Activated naive CD4-positive, alpha-beta T cell treated with anti-CD3 and anti-CD28 coated beads, Interleukin-2, amount 10 ng/mL, durations not matched to agents 7 days and 5 days (primary cell): ENCODE measurements around the gene RFX8.
"Not testable (repeated sequence)": the region's sequence is repeated elsewhere in the genome, so short reads cannot be mapped to it uniquely, and the experiment has no call there.

Experiments used
- CTCF ChIA-PET: fragments of 350-600 bp; sonication (Branson Sonifier 250); formaldehyde crosslinking; loops from one replicate; lab custom pipeline; 2021; ENCODE audit warnings: antibody characterized with exemption; lab: Charles Lee
- DNase-seq: peaks from one replicate; pipeline ENCODE4 v3.0.0-alpha.2; 2020
- H3K27ac Mint-ChIP-seq: one replicate; pipeline ENCODE4 v1.8.0; 2021; ENCODE audit warnings: mild to moderate bottlenecking, moderate library complexity, mixed read lengths
- H3K27me3 Mint-ChIP-seq: one replicate; pipeline ENCODE4 v1.8.0; 2021; ENCODE audit warnings: mild to moderate bottlenecking, mixed read lengths
- H3K36me3 Mint-ChIP-seq: one replicate; pipeline ENCODE4 v1.8.0; 2021; ENCODE audit warnings: mixed read lengths
- H3K4me1 Mint-ChIP-seq: one replicate; pipeline ENCODE4 v1.8.0; 2021; ENCODE audit warnings: mixed read lengths
- H3K4me3 Mint-ChIP-seq: one replicate; pipeline ENCODE4 v1.8.0; 2021; ENCODE audit warnings: mild to moderate bottlenecking, moderate library complexity, mixed read lengths
- H3K9me3 Mint-ChIP-seq: one replicate; pipeline ENCODE4 v1.8.0; 2021; ENCODE audit warnings: mixed read lengths

RFX8 gene

GRCh38 chr2:101361522-101361921 is 113.4 kb downstream of the RFX8 start:
- H3K36me3 Mint-ChIP-seq: no peaks in the 10 kb centered on the region
- peak overlapping the region; percentile 19 for H3K4me3 Mint-ChIP-seq
- peak overlapping the region; percentile 88 for H3K27ac Mint-ChIP-seq
- CTCF ChIA-PET: interaction anchor here (1.3 to 3.3 kb wide), 5 partner anchors 11 to 26 kb away, joined by 3 to 16 read pairs (median 10); partner anchors contain the start of gene CREG2
- peaks cover 11% of the 10 kb centered on the region for H3K27me3 Mint-ChIP-seq
- no peaks in the 10 kb centered on the region for H3K9me3 Mint-ChIP-seq
- peaks cover 48% of the 10 kb centered on the region for H3K4me1 Mint-ChIP-seq
- peak; percentile 70 for DNase-seq

- CTCF ChIA-PET: interaction anchor here (1.4 to 3.3 kb wide), 4 partner anchors 11 to 27 kb away, joined by 3 to 16 read pairs (median 12); partner anchors contain the start of gene CREG2
- Mint-ChIP-seq H3K4me3 (peak overlapping the region; percentile 19), H3K36me3 (no peaks in the 10 kb centered on the region), H3K9me3 (no peaks in the 10 kb centered on the region), H3K27me3 (peaks cover 11% of the 10 kb centered on the region), H3K27ac (peak overlapping the region; percentile 88), H3K4me1 (peaks cover 49% of the 10 kb centered on the region)
- no peak for DNase-seq
Observed at GRCh38 chr2:101361121-101361520, 113.8 kb downstream of the RFX8 start.

GRCh38 chr2:101360232-101360631 is 114.7 kb downstream of the RFX8 start:
- Mint-ChIP-seq H3K4me3 (no peak overlapping the region), H3K4me1 (peaks cover 50% of the 10 kb centered on the region), H3K27me3 (peaks cover 10% of the 10 kb centered on the region), H3K9me3 (no peaks in the 10 kb centered on the region), H3K27ac (no peak overlapping the region), H3K36me3 (no peaks in the 10 kb centered on the region)
- DNase-seq: no peak
- CTCF ChIA-PET: interaction anchor here (3.3 kb wide), 1 partner anchor 10 kb away, joined by 16 read pairs; no protein-coding TSS in a partner anchor

GRCh38 chr2:101359410-101359954 is 115.4 kb downstream of the RFX8 start:
- Mint-ChIP-seq H3K4me3 (no peak overlapping the region), H3K9me3 (no peaks in the 10 kb centered on the region), H3K36me3 (no peaks in the 10 kb centered on the region), H3K27ac (no peak overlapping the region), H3K4me1 (peaks cover 50% of the 10 kb centered on the region), H3K27me3 (peaks cover 7% of the 10 kb centered on the region)
- DNase-seq: no peak
- CTCF ChIA-PET: interaction anchor here (0.6 kb wide), 1 partner anchor 9 kb away, joined by 3 read pairs; no protein-coding TSS in a partner anchor

GRCh38 chr2:101357376-101357775 is 117.5 kb downstream of the RFX8 start:
- Mint-ChIP-seq H3K9me3 (no peaks in the 10 kb centered on the region), H3K27ac (no peak overlapping the region), H3K27me3 (peaks cover 12% of the 10 kb centered on the region), H3K4me1 (peaks cover 36% of the 10 kb centered on the region), H3K4me3 (no peak overlapping the region), H3K36me3 (no peaks in the 10 kb centered on the region)
- CTCF ChIA-PET: interaction anchor here (0.9 to 2.3 kb wide), 2 partner anchors 15 to 50 kb away, joined by 3 to 13 read pairs; no protein-coding TSS in a partner anchor
- no peak for DNase-seq

- no peak overlapping the region for H3K4me3 Mint-ChIP-seq
- CTCF ChIA-PET: no interaction called here
- DNase-seq: no peak
Observed at GRCh38 chr2:101356521-101356920, 118.4 kb downstream of the RFX8 start.

GRCh38 chr2:101356055-101356454 is 118.9 kb downstream of the RFX8 start:
- no peak overlapping the region for H3K27ac Mint-ChIP-seq
- CTCF ChIA-PET: no interaction called here
- H3K4me3 Mint-ChIP-seq: no peak overlapping the region
- peaks cover 23% of the 10 kb centered on the region for H3K4me1 Mint-ChIP-seq
- no peak for DNase-seq
- no peaks in the 10 kb centered on the region for H3K36me3 Mint-ChIP-seq
- H3K9me3 Mint-ChIP-seq: no peaks in the 10 kb centered on the region
- H3K27me3 Mint-ChIP-seq: peaks cover 20% of the 10 kb centered on the region

More at GRCh38 chr2:101356521-101356920, 118.4 kb downstream of the RFX8 start:
- Mint-ChIP-seq H3K36me3 (no peaks in the 10 kb centered on the region), H3K27ac (no peak overlapping the region), H3K9me3 (no peaks in the 10 kb centered on the region), H3K27me3 (peaks cover 15% of the 10 kb centered on the region), H3K4me1 (peaks cover 28% of the 10 kb centered on the region)

GRCh38 chr2:101355401-101356054 is 119.4 kb downstream of the RFX8 start:
- CTCF ChIA-PET: no interaction called here
- no peaks in the 10 kb centered on the region for H3K9me3 Mint-ChIP-seq
- no peak for DNase-seq
- H3K36me3 Mint-ChIP-seq: no peaks in the 10 kb centered on the region
- peaks cover 21% of the 10 kb centered on the region for H3K27me3 Mint-ChIP-seq
- no peak overlapping the region for H3K27ac Mint-ChIP-seq
- H3K4me3 Mint-ChIP-seq: no peak overlapping the region
- peaks cover 21% of the 10 kb centered on the region for H3K4me1 Mint-ChIP-seq

- DNase-seq: no peak
- H3K4me3 Mint-ChIP-seq: no peak overlapping the region
- no peak overlapping the region for H3K27ac Mint-ChIP-seq
- H3K9me3 Mint-ChIP-seq: no peaks in the 10 kb centered on the region
- H3K27me3 Mint-ChIP-seq: peaks cover 24% of the 10 kb centered on the region
- H3K4me1 Mint-ChIP-seq: peaks cover 20% of the 10 kb centered on the region
- CTCF ChIA-PET: interaction anchor here (7.0 kb wide), 1 partner anchor 13 kb away, joined by 39 read pairs; no protein-coding TSS in a partner anchor
- no peaks in the 10 kb centered on the region for H3K36me3 Mint-ChIP-seq
Observed at GRCh38 chr2:101354420-101355311, 120.2 kb downstream of the RFX8 start.

- H3K9me3 Mint-ChIP-seq, H3K4me3 Mint-ChIP-seq, DNase-seq, H3K27ac Mint-ChIP-seq, H3K36me3 Mint-ChIP-seq: not testable (repeated sequence)
- CTCF ChIA-PET: interaction anchor here (0.9 to 7.0 kb wide), 2 partner anchors 11 to 22 kb away, joined by 4 to 39 read pairs; no protein-coding TSS in a partner anchor
- peaks cover 16% of the 10 kb centered on the region for H3K4me1 Mint-ChIP-seq
- peaks cover 24% of the 10 kb centered on the region for H3K27me3 Mint-ChIP-seq
Observed at GRCh38 chr2:101352631-101353030, 122.3 kb downstream of the RFX8 start.

- Mint-ChIP-seq H3K9me3 (no peaks in the 10 kb centered on the region), H3K4me3 (no peak overlapping the region), H3K4me1 (peaks cover 16% of the 10 kb centered on the region), H3K27me3 (peaks cover 24% of the 10 kb centered on the region), H3K27ac (no peak overlapping the region), H3K36me3 (no peaks in the 10 kb centered on the region)
- DNase-seq: no peak
- CTCF ChIA-PET: interaction anchor here (1.3 to 7.0 kb wide), 4 partner anchors 8 to 65 kb away, joined by 3 to 39 read pairs (median 10); no protein-coding TSS in a partner anchor
Observed at GRCh38 chr2:101351207-101351606, 123.7 kb downstream of the RFX8 start.

- H3K9me3 Mint-ChIP-seq: no peaks in the 10 kb centered on the region
- CTCF ChIA-PET: interaction anchor here (0.9 to 7.0 kb wide), 7 partner anchors 9 to 69 kb away, joined by 3 to 39 read pairs (median 5); partner anchors contain the start of gene CREG2
- peak; percentile 52 for DNase-seq
Observed at GRCh38 chr2:101349893-101350662, 124.8 kb downstream of the RFX8 start.

GRCh38 chr2:101348883-101349282 is 126.0 kb downstream of the RFX8 start:
- CTCF ChIA-PET: interaction anchor here (1.4 to 7.0 kb wide), 4 partner anchors 8 to 39 kb away, joined by 5 to 39 read pairs (median 16); partner anchors contain the start of gene CREG2
- no peak for DNase-seq
- Mint-ChIP-seq H3K9me3 (no peaks in the 10 kb centered on the region), H3K4me3 (no peak overlapping the region), H3K27ac (no peak overlapping the region), H3K27me3 (peaks cover 23% of the 10 kb centered on the region), H3K36me3 (no peaks in the 10 kb centered on the region), H3K4me1 (peaks cover 14% of the 10 kb centered on the region)

More at GRCh38 chr2:101349893-101350662, 124.8 kb downstream of the RFX8 start:
- Mint-ChIP-seq H3K27ac (no peak overlapping the region), H3K27me3 (peaks cover 24% of the 10 kb centered on the region), H3K4me3 (no peak overlapping the region), H3K36me3 (no peaks in the 10 kb centered on the region), H3K4me1 (peaks cover 14% of the 10 kb centered on the region)
